NCI-H2196 (cell line): ENCODE data around the gene HSPA6.
"Not testable (repeated sequence)": the region's sequence is repeated elsewhere in the genome, so short reads cannot be mapped to it uniquely, and the experiment has no call there.

Experiments
- DNase-seq: peaks from one replicate; lab custom pipeline; 2025; ENCODE audit not compliant: unreplicated experiment; lab: John Stamatoyannopoulos, UW

Gene HSPA6

DNA sequence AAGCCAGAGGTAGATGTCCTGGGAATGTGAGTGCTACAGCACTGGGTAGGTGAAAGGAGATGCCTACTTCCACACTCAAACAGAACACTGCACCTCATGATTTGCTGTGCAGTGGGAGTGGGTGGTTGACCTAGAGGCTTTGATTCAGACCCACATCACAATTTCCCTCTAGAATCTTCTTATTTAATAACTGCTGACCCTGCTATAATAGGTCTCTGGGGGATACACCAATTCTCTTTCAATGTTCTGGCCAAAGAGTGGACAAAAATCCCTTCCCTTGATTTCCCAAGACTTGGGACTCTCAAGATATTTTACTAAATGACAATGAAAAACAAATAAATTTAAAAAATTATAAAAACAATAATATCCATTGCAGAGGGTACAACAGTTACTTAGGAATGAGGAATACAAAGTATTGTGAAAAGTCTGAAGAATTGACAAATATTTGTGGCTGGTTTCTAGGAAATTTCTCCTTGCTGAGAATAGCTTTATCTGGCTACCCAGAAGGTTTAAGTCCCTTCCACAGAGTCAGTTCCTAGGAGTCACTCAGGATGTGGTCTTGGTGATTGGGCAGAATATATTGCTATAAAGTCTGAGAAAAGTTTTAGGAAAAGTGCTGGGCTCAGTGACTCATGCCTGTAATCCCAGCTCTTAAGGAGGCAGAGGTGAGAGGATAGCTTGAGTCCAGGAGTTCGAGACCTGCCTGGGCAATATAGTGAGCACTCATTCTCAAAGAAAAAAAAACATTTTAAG, 21.5 kb upstream of the HSPA6 start:
- no peak for DNase-seq

GRCh38 chr1:161503394-161503748, 21.0 kb upstream of the HSPA6 start:
- no peak for DNase-seq

DNA sequence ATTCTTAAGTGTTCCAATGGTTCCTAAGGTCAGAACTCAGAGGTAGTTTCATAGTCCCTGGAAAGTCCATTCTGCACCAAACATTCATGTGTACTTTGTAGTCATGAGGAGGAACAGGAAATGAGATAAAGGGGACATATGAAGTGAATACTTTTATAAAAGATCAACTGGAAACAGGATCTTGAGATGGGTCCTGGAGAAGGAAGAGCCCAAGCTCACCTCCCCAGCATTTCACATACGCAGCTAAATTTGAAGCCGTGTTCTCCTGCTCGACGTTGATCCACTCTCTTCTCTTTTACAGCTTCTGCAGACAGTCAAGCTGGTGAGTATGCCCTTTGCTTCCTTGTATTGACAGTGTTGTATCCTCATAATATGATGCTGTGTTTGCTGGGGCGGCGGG, 18.7 kb upstream of the HSPA6 start:
- DNase-seq, result no peak

DNA sequence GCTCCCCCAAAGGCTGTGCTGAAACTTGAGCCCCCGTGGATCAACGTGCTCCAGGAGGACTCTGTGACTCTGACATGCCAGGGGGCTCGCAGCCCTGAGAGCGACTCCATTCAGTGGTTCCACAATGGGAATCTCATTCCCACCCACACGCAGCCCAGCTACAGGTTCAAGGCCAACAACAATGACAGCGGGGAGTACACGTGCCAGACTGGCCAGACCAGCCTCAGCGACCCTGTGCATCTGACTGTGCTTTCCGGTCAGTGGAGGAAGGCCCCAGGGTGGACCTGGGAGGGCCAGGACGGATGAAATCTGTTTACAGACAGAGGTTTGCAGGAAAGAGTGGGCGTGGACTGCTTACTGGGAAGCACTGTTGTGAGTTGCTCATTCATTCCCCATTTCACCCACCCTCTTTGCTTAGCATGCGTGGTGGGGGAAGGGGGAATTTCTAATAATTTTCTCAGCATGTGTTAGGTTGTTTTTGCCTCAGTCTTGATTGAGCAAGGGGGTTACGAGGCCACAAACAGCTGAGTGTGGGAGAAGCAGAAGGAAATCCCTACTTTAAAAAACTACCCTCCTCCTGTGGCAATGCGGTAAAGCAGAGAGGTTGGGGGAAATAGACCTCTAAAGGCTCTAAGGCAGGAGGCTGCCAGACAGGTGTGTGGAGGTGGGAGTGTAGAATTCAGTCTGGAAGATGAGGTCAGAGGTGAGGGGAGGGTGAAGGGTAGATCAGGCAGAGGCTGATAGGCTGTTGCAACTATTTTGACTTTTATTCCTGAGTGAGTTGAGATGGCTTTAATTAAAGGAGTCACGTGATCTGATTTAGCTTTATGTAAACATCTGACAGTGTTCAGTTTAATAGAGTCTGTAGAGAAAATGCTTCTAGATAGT, 17.8 kb upstream of the HSPA6 start:
- DNase-seq, result no peak

- no peak for DNase-seq
Measured at GRCh38 chr1:161510477-161510876, 13.9 kb upstream of the HSPA6 start.

DNA sequence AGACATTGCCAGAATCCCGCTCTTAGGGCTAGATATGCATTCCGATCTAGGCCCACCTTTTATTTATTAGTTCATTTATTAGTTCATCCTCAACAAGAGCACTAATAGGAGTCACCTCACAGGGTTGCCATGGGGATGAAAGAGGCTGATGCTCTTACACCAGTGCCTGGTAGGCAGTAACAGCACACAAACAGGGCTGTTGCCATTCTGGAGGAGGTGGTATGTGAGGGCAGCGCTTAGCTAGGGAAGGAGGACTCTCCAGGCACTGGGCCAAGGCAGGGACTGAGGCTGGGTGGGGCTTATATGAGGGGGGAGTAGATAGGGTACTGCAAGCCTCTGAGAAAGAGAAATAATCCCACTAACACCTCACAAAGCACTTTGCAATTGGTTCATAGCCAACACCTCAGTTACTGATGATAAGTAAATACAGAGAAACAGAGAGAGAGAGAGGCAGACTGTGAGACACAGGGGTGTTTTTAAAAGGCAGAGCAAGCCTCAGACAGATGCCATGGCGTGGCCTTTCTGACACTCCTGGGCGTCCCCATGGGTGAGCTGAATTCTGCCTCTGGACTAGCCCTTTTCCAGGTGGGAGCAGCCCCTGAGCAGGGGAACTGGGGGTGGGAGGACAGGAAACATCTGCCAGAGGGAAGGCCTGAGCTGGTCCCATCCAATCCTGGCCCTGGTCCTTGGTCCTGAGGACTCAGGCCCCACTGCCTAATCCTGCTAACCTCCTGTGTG, 13.2 kb upstream of the HSPA6 start:
- DNase-seq, result no peak

- no peak for DNase-seq
Measured at GRCh38 chr1:161511756-161512060, 12.6 kb upstream of the HSPA6 start.

- DNase-seq, result not testable (repeated sequence)
Measured at GRCh38 chr1:161512636-161513447, 11.5 kb upstream of the HSPA6 start.

DNA sequence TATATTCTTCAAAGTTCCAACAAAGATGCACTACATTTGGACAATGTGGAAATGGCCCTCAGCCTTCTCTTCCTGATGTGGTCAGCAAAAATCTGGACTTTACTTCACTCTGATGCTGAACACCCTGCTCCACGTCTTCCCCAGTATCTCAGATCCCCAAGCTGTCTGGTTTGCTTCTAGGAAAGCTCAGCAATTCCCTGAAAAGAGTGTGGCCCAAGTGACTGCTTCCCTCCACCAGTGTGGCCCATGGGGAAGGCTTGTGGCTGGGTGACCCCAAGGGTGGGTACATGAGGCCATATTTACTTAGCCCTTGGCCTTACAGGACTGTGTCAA, 10.9 kb upstream of the HSPA6 start:
- not testable (repeated sequence) for DNase-seq

DNA sequence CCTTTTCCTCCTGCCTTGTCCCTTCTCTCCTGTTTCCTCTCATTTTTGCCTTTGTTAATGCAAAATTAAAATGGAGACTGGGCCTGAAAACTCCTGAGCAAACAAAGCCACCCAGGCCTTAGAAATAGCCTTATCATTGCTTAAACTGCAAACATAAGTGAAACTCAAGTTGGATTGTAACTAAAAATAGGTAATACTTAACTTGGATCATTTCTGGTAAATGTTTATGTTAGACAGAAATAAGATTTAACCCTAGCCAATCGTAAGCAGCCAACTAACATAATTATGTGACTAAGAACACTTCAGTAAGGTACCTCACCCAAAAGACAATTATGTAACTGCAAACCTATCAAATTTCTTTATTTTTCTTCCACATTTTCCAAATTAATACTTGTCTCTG, 10.4 kb upstream of the HSPA6 start:
- not testable (repeated sequence) for DNase-seq

GRCh38 chr1:161523041-161523816, 1.1 kb upstream of the HSPA6 start:
- not testable (repeated sequence) for DNase-seq

GRCh38 chr1:161524742-161525291, 477 bp downstream of the HSPA6 start:
- not testable (repeated sequence) for DNase-seq

DNA sequence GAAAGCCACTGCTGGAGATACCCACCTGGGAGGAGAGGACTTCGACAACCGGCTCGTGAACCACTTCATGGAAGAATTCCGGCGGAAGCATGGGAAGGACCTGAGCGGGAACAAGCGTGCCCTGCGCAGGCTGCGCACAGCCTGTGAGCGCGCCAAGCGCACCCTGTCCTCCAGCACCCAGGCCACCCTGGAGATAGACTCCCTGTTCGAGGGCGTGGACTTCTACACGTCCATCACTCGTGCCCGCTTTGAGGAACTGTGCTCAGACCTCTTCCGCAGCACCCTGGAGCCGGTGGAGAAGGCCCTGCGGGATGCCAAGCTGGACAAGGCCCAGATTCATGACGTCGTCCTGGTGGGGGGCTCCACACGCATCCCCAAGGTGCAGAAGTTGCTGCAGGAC, 981 bp downstream of the HSPA6 start:
- not testable (repeated sequence) for DNase-seq

GRCh38 chr1:161525918-161526317, 1.6 kb downstream of the HSPA6 start:
- not testable (repeated sequence) for DNase-seq

DNA sequence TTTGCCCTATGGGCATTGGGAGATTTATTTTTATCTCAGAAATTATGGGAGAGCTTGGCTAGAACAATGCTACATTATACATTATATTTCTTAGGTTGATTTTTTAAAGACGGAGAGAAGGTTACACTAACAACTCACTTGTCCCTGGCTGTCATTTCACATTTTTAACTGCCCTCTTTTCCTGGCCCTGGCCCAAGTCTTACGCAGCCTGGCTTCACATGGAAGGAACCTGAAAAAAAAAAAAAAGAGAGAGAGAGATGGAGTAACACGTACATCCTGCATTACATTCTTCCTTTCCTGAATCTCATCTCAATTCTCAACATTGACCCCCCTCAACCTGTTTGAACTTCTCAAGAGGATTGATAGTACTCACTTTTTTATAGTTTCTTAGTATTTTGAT, 4.2 kb downstream of the HSPA6 start:
- not testable (repeated sequence) for DNase-seq

DNA sequence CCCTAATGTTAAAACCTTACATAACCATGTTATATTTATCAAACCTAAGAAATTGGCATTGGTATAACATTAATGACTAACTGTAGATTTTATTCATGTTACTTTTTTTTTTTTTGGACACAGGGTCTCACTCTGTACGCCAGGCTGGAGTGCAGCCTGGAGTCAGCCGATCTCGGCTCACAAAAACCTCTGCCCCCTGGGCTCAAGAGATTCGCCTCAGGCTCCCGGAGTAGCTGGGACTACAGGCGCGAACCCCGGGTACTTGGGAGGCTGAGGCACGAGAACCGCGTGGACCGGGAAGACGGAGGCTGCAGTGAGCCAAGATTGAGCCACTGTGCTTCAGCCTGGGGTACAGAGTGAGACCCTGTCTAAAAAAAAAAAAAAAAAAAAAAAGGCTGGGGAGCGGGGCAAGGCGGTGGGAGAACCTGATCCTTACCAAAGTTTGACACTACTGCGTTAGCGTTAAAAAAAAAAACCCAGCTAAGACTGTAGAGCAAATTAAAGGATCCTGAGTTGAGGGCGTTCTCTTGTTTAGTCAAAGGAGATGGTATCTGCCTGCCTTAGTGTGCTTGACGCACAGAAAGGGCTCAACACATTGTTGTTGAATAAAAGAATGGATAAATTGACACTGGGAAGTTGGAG, 5.2 kb downstream of the HSPA6 start:
- not testable (repeated sequence) for DNase-seq

- DNase-seq, result peak; percentile 24
Measured at GRCh38 chr1:161530158-161530557, 5.8 kb downstream of the HSPA6 start.

- peak; percentile 95 for DNase-seq
Measured at GRCh38 chr1:161530671-161531641, 6.6 kb downstream of the HSPA6 start.
